Measurements from ENCODE around the gene INO80B.

The INO80B gene

GRCh38 chr2:74502147-74502719 is 47.3 kb downstream of the INO80B start:
- DNase-seq (ENCODE audit: low spot score), result no peak

- DNase-seq (ENCODE audit: low spot score), result no peak
Observed at GRCh38 chr2:74502720-74503505, 48.0 kb downstream of the INO80B start.

- DNase-seq (ENCODE audit: low spot score), result no peak
Observed at GRCh38 chr2:74503506-74504475, 48.9 kb downstream of the INO80B start.

DNA sequence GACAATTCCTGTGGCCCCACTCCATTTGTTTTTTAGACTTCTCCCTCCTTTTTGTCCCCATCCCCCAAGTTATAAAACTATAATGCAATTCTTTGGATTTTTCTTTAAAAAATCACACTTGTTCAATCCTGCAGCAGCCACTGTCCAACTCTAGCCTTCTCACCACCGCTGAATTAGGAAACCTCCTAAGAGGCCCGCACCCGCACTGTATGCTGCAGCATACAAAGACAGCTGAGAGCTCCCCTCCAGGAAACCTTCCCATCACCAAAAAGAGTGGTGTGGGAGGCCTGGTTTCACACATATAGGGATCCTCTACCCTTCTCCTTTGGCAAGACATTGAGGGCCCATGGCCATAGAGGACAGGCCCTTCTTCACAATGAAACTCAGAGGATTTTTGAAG is 49.7 kb downstream of the INO80B start:
- DNase-seq (ENCODE audit: low spot score), result no peak

- no peak for DNase-seq (ENCODE audit: low spot score)
Observed at GRCh38 chr2:74505448-74506246, 50.8 kb downstream of the INO80B start.

DNA sequence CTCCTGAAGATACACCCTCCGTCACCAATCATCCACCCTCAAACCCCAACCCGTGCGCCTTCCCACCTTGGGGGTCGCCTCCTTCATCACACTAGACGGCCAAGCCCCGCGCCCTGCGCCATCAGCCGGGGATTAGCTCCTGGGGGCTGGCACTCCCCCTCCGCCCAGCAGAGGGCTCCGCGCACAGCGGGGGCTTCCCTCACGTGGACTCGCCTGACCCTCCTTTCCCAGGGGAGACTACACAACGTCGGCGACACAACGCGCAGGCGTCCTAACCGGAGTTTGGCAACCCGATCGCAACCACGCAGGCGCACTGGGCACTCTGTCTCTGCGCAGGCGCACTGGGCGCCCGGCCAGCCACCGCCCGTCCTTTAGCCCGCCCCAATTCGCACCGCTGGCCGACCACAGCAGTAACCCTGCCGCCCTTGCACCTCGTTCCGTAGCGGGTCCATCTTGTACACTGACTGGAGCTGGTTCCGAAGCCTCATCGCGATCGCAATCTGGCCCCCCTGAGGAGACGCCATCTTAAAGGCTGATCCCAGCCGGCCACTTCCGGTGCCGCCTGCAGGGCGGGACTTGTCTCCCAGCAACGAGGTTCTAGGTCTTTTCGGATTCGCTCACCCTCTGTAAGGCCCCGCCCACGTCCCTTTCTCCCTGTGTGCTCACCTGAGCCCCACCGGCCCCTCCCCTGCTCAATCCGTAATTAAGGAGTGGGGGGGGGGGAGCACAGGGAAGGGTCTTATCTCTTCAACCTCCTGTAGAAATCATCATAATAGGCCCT is 52.4 kb downstream of the INO80B start, which contains the start of gene PCGF1:
TSS of gene PCGF1 (minus strand) at position 551 of the 781 bp plus-strand sequence. CDS start at position 524, 27 bp downstream.
- DNase-seq (ENCODE audit: low spot score), result peak; percentile 99
